K562 (cell line): ENCODE results near the gene VSIG2. TPM values are rescaled to one million over a fixed set of nuclear protein-coding genes. Genes with fewer than 3 reads are reported as not detected.

Experiments
- ATAC-seq: fragments of 200-7000 bp; cut with Tn5 transposase; 3 replicates; pipeline ENCODE4 v1.9.1; 2020; ENCODE audit warnings: moderate library complexity
- BruUV-seq: library from RNA; stranded (reverse); fragments of 400-500 nt; replicated peaks from 2 replicates; lab custom pipeline; 2021; lab: Mats Ljungman, UMichigan
- CTCF ChIA-PET: fragments of 300-600 bp; formaldehyde crosslinking; extraction: SDS; loops from one replicate; lab custom pipeline; 2021; ENCODE audit warnings: low intra/inter-chr PET ratio; lab: Yijun Ruan, JAX
- POLR2A ChIA-PET: fragments of 300-600, 350-650 bp; sonication (Branson Sonifier 250); formaldehyde crosslinking; extraction: SDS; loops from one replicate; lab custom pipeline; 2021; ENCODE audit warnings: antibody characterized with exemption, inconsistent platforms; lab: Yijun Ruan, JAX
- DNase-seq, 4 experiments: peaks; one replicate each; pipeline versions ENCODE4 v3.0.0 to v3.0.0-alpha.2; 2011 to 2018; ENCODE audit warnings: low spot score in 3 of 4, mixed read lengths in 3 of 4; ENCODE audit errors: extremely low read depth in 1 of 4
- FAIRE-seq: peaks from 2 replicates; lab custom pipeline; 2011; peaks lifted over from hg19 to GRCh38; lab: Jason Lieb, UNC
- H2AFZ ChIP-seq: 2 replicates; pipeline ENCODE4 v1.6.0; 2011; ENCODE audit warnings: low read depth, low read length, control low read depth, inconsistent platforms
- H3K27ac ChIP-seq: fragments of 200-600 bp; 3 replicates; pipeline ENCODE4 v1.8.0; 2011; ENCODE audit warnings: low read depth, mild to moderate bottlenecking, control low read depth, inconsistent platforms, low read length, moderate library complexity, mixed read lengths; ENCODE audit errors: extremely low read depth
- H3K27me3 ChIP-seq, 2 experiments: fragments of 300-600 bp in 1 of 2; 2 replicates in 1 of 2; 3 replicates in 1 of 2; pipeline versions ENCODE4 v1.6.0 to v1.8.0; 2011; ENCODE audit warnings: inconsistent platforms in 2 of 2, low read length in 2 of 2, mild to moderate bottlenecking in 1 of 2, mixed read lengths in 1 of 2, moderate library complexity in 1 of 2; ENCODE audit not compliant: control insufficient read depth in 2 of 2, insufficient read depth in 2 of 2
- H3K36me3 ChIP-seq: fragments of 300-600 bp; 3 replicates; pipeline ENCODE4 v1.8.0; 2011; ENCODE audit warnings: mild to moderate bottlenecking, low read length, inconsistent platforms; ENCODE audit not compliant: control insufficient read depth, insufficient read depth
- H3K4me1 ChIP-seq, 2 experiments: fragments of 200-600 bp in 1 of 2; replicated peaks in 1 of 2; 2 replicates in 1 of 2; 3 replicates in 1 of 2; pipeline versions ENCODE4 v1.5.1 to v1.8.0; 2011; ENCODE audit warnings: inconsistent platforms in 2 of 2, low read length in 2 of 2, mild to moderate bottlenecking in 1 of 2, mixed read lengths in 1 of 2, moderate library complexity in 1 of 2; ENCODE audit not compliant: control insufficient read depth in 2 of 2, insufficient read depth in 2 of 2
- H3K4me2 ChIP-seq: 2 replicates; pipeline ENCODE4 v1.6.1; 2011; ENCODE audit warnings: low read length, control low read depth, inconsistent platforms, mixed read lengths; ENCODE audit not compliant: insufficient read depth
- H3K4me3 ChIP-seq: fragments of 200-600 bp; sonication (generic), shearing (Covaris generic); 2 replicates; pipeline ENCODE4 v1.5.1; 2016; ENCODE audit warnings: control low read depth, inconsistent platforms
- H3K79me2 ChIP-seq: fragments of 200-600 bp; 3 replicates; pipeline ENCODE4 v1.8.0; 2011; ENCODE audit warnings: low read length, inconsistent platforms; ENCODE audit not compliant: control insufficient read depth, insufficient read depth
- H3K9ac ChIP-seq, 2 experiments: 2 replicates each; pipeline versions ENCODE4 v1.6.0 to v1.6.1; 2011; ENCODE audit warnings: low read depth in 2 of 2, low read length in 2 of 2, control low read depth in 1 of 2, inconsistent platforms in 1 of 2, mild to moderate bottlenecking in 1 of 2, mixed read lengths in 1 of 2; ENCODE audit not compliant: insufficient read depth in 1 of 2
- H3K9me1 ChIP-seq: one replicate; pipeline ENCODE4 v1.6.0; 2011; ENCODE audit warnings: inconsistent platforms, mild to moderate bottlenecking, low read length, moderate library complexity; ENCODE audit not compliant: control insufficient read depth, insufficient read depth
- H3K9me3 ChIP-seq: replicated peaks from 2 replicates; pipeline ENCODE4 v1.5.1; 2011; ENCODE audit warnings: low read depth, low read length, inconsistent platforms; ENCODE audit not compliant: control insufficient read depth, insufficient read depth
- H4K20me1 ChIP-seq: replicated peaks from 2 replicates; pipeline ENCODE4 v1.6.1; 2011; ENCODE audit warnings: low read length, inconsistent platforms, mixed read lengths; ENCODE audit not compliant: control insufficient read depth, insufficient read depth
- BMI1 ChIP-seq: fragments of 150-350 bp; IDR thresholded peaks from 2 replicates; pipeline ENCODE4 v1.6.1; 2014; ENCODE audit warnings: low read length
- ESRRA ChIP-seq: fragments of 450-650 bp; IDR thresholded peaks from 2 replicates; pipeline ENCODE4 v1.6.1; 2014; ENCODE audit warnings: low read depth, mild to moderate bottlenecking, moderate library complexity, borderline replicate concordance
- FOXJ3 ChIP-seq: sonication (generic); formaldehyde crosslinking; IDR thresholded peaks from 2 replicates; pipeline ENCODE4 v1.4.0; 2020; ENCODE audit warnings: mild to moderate bottlenecking, missing genetic modification reagents
- KAT2B ChIP-seq: IDR thresholded peaks from one replicate; pipeline ENCODE4 v1.6.1; 2012; ENCODE audit warnings: low read depth, mild to moderate bottlenecking, control low read depth, inconsistent platforms, low read length, moderate library complexity
- MTF1 ChIP-seq: fragments of 250-450 bp; sonication (Bioruptor Pico); IDR thresholded peaks from 2 replicates; pipeline ENCODE4 v1.9.0; 2021; ENCODE audit warnings: moderate library complexity, mild to moderate bottlenecking, inconsistent platforms, borderline replicate concordance
- PHTF2 ChIP-seq: fragments of 250-450 bp; sonication (Bioruptor Pico); IDR thresholded peaks from 2 replicates; pipeline ENCODE4 v1.5.0; 2021; ENCODE audit warnings: mild to moderate bottlenecking
- RB1 ChIP-seq: fragments of 450-650 bp; IDR thresholded peaks from 2 replicates; pipeline ENCODE4 v1.6.1; 2017; ENCODE audit warnings: low read depth, mild to moderate bottlenecking
- SMAD1 ChIP-seq: fragments of 150-350 bp; IDR thresholded peaks from 2 replicates; pipeline ENCODE4 v1.6.1; 2014; ENCODE audit warnings: low read length, low read depth; ENCODE audit not compliant: partially characterized antibody
- SMARCC2 ChIP-seq: fragments of 450-650 bp; IDR thresholded peaks from 2 replicates; pipeline ENCODE4 v1.6.1; 2017; ENCODE audit warnings: antibody characterized with exemption, moderate library complexity, mild to moderate bottlenecking, low read depth
- TRIM24 ChIP-seq, 2 experiments: fragments of 450-650 bp; IDR thresholded peaks; 2 replicates each; pipeline ENCODE4 v1.6.1; 2016
- YBX1 ChIP-seq: fragments of 450-650 bp; IDR thresholded peaks from 2 replicates; pipeline ENCODE4 v1.7.1; 2016; ENCODE audit warnings: mild to moderate bottlenecking
- WGBS: fragments of 100-300 bp; shearing (Covaris generic); methylation state at CpG from one replicate; pipeline ENCODE4 v1.1.6; 2016; ENCODE audit warnings: low coverage, mixed read lengths; ENCODE audit not compliant: insufficient coverage; ENCODE audit errors: missing lambda C conversion rate; 5-methylcytosine and 5-hydroxymethylcytosine counted together
- in situ Hi-C: fragments of 300-500 bp; cut with MboI; formaldehyde crosslinking; loops from 4 replicates; pipeline ENCODE4 v1.15.0; 2018; ENCODE audit warnings: inconsistent platforms, mixed read lengths
- intact Hi-C: fragments of 100-400 bp; cut with micrococcal nuclease; formaldehyde crosslinking; loops from 2 replicates; pipeline ENCODE4 v1.14.2; 2022
- polyA plus RNA-seq, 8 experiments: library from polyadenylated mRNA; depleted of rRNA in 4 of 8; stranded (reverse) in 5 of 8; unstranded in 3 of 8; fragments of >200 nt; fragmentation: Nextera tagmentation in 2 of 8; fragmentation: Illumina TruSeq in 1 of 8; extraction: Ambion mirVana in 2 of 8; extraction: Trizol in 1 of 8; gene quantifications; 2 replicates each; pipeline versions ENCODE4 v1.2.1 to v1.2.3, GENCODE V29; 2011 to 2014; ENCODE audit warnings: inconsistent platforms in 1 of 8, missing spikeins in 1 of 8
- total RNA-seq, 7 experiments: library from RNA; depleted of rRNA in 6 of 7; stranded (reverse); fragments of >200 nt in 6 of 7; fragmentation: Illumina TruSeq in 2 of 7; extraction: Trizol in 2 of 7; gene quantifications; 2 replicates each; pipeline versions ENCODE4 v1.2.1 to v1.2.3, GENCODE V29; 2011 to 2021; ENCODE audit warnings: low replicate concordance in 1 of 7
- TF ChIP-seq, protein P1 (sequence below): fragments of 250-450 bp; sonication (Bioruptor Pico); IDR thresholded peaks from 2 replicates; pipeline ENCODE4 v1.8.0; 2021; ENCODE audit warnings: borderline replicate concordance, mild to moderate bottlenecking, moderate library complexity; ENCODE audit not compliant: poor library complexity, severe bottlenecking
- TF ChIP-seq, protein P2 (sequence below): sonication (generic); formaldehyde crosslinking; IDR thresholded peaks from 2 replicates; pipeline ENCODE4 v1.8.1; 2022; ENCODE audit warnings: missing genetic modification reagents
- TF ChIP-seq, protein P3 (sequence below): fragments of 450-650 bp; IDR thresholded peaks from one replicate; pipeline ENCODE4 v1.6.1; 2018; ENCODE audit warnings: mild to moderate bottlenecking, moderate library complexity; ENCODE audit not compliant: partially characterized antibody
- TF ChIP-seq, protein P4 (sequence below): sonication (generic); formaldehyde crosslinking; IDR thresholded peaks from 2 replicates; pipeline ENCODE4 v1.8.1; 2023; ENCODE audit warnings: mild to moderate bottlenecking, missing genetic modification reagents

VSIG2 gene
- total and polyA plus RNA-seq, 9 of the 15 experiments (the other 6 are each of a cell fraction or from before 2014, with no cell fraction given): not detected

DNA sequence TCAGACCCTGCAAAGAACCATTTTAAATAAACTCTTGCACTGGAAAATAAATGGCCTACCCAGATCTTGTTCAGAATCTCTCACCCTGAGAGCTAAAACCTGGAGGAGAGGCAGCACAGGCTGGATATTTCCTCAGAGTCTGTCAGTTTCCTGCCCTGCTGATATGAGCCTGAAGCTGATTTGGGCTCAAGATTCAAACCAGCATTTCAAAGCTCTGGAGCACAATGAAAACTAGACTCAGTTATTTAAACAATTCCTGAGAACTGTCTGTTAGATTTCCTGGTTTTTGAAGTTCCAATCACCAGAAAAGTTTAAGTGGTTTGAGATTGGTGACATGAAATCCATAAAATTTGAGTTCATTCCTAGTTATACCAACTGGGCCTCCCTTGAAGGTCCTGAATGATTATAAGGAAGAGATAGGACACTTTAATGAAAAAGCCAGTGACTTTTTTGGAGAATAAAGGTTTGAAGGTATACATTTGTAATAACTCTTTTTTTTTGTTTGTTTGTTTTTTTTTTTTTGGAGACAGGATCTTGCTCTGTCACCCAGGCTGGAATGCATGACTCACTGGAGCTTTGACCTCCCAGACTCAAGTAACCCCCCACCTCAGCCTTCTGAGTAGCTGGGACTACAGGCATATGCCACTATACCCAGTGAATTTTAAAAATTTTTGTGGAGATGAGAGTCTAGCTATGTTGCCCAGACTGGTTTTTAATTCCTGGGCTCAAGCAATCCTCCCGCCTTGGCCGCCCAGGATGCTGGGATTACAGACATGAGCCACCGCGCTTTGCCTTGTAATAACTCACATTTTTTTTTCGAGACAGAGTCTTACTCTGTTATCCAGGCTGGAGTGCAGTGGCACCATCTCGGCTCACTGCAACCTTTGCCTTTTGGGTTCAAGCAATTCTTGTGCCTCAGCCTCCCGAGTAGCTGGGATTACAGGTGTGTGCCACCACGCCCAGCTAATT is 18.0 kb upstream of the VSIG2 start:
- WGBS: 92% methylated on average over 7 of the region's 8 CpGs
- Histone ChIP-seq H3K27ac (peak overlapping the region; percentile 52; the same call in 1 of the 3 replicates), H3K4me3 (no peak overlapping the region)
- TF ChIP-seq, protein P1, sequence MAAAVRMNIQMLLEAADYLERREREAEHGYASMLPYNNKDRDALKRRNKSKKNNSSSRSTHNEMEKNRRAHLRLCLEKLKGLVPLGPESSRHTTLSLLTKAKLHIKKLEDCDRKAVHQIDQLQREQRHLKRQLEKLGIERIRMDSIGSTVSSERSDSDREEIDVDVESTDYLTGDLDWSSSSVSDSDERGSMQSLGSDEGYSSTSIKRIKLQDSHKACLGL (CRISPR knock-in tag): no peak
- TF ChIP-seq YBX1: no peak
- TF ChIP-seq MTF1: no peak
- no peak for TF ChIP-seq KAT2B
- peak; percentile 51; the same call in 1 of the 2 replicates for TF ChIP-seq SMARCC2
- TF ChIP-seq SMAD1: no peak
- TF ChIP-seq, protein P2, sequence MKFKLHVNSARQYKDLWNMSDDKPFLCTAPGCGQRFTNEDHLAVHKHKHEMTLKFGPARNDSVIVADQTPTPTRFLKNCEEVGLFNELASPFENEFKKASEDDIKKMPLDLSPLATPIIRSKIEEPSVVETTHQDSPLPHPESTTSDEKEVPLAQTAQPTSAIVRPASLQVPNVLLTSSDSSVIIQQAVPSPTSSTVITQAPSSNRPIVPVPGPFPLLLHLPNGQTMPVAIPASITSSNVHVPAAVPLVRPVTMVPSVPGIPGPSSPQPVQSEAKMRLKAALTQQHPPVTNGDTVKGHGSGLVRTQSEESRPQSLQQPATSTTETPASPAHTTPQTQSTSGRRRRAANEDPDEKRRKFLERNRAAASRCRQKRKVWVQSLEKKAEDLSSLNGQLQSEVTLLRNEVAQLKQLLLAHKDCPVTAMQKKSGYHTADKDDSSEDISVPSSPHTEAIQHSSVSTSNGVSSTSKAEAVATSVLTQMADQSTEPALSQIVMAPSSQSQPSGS (CRISPR knock-in tag): no peak
- TF ChIP-seq, protein P3, sequence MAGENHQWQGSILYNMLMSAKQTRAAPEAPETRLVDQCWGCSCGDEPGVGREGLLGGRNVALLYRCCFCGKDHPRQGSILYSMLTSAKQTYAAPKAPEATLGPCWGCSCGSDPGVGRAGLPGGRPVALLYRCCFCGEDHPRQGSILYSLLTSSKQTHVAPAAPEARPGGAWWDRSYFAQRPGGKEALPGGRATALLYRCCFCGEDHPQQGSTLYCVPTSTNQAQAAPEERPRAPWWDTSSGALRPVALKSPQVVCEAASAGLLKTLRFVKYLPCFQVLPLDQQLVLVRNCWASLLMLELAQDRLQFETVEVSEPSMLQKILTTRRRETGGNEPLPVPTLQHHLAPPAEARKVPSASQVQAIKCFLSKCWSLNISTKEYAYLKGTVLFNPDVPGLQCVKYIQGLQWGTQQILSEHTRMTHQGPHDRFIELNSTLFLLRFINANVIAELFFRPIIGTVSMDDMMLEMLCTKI: no peak
- no peak for TF ChIP-seq PHTF2 (CRISPR knock-in tag)
- TF ChIP-seq RB1: no peak
- no peak for TF ChIP-seq BMI1
- no peak for TF ChIP-seq ESRRA
- TF ChIP-seq TRIM24 (IDR thresholded peaks at IDR 0.05): 0 out of 4 replicates have a peak, but pooled peaks of 1 of the 2 experiments have one; percentile 7
- TF ChIP-seq, protein P4, sequence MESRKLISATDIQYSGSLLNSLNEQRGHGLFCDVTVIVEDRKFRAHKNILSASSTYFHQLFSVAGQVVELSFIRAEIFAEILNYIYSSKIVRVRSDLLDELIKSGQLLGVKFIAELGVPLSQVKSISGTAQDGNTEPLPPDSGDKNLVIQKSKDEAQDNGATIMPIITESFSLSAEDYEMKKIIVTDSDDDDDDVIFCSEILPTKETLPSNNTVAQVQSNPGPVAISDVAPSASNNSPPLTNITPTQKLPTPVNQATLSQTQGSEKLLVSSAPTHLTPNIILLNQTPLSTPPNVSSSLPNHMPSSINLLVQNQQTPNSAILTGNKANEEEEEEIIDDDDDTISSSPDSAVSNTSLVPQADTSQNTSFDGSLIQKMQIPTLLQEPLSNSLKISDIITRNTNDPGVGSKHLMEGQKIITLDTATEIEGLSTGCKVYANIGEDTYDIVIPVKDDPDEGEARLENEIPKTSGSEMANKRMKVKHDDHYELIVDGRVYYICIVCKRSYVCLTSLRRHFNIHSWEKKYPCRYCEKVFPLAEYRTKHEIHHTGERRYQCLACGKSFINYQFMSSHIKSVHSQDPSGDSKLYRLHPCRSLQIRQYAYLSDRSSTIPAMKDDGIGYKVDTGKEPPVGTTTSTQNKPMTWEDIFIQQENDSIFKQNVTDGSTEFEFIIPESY (CRISPR knock-in tag): peak; percentile 72
- TF ChIP-seq FOXJ3 (CRISPR knock-in tag): no peak

More for the DNA sequence above, 18.0 kb upstream of the VSIG2 start:
- ATAC-seq (peak; percentile 75; the same call in 2 of the 3 replicates), DNase-seq (peak in 1 of 4 experiments; percentile 50), FAIRE-seq (peak; percentile 73)
- peaks cover 0 to 6% of the 10 kb centered on the region in 2 experiments; a peak in 1 of 5 replicates for H3K4me1 ChIP-seq
- H3K9ac ChIP-seq: no peak overlapping the region
- no TSS peak for BruUV-seq
- peaks cover 3% of the 10 kb centered on the region; the same call in 1 of the 3 replicates for H3K36me3 ChIP-seq
- H3K9me3 ChIP-seq: no peaks in the 10 kb centered on the region
- no peaks in the 10 kb centered on the region for H3K79me2 ChIP-seq
- no peak overlapping the region for H2AFZ ChIP-seq
- no peak overlapping the region for H3K4me2 ChIP-seq
- POLR2A ChIA-PET: interaction anchor here (0.5 kb wide), 1 partner anchor 25 kb away, joined by 3 read pairs; no protein-coding TSS in a partner anchor
- H3K9me1 ChIP-seq: no peaks in the 10 kb centered on the region
- intact Hi-C loops: loop anchor here (10.0 kb wide), 1 partner anchor 355 kb away; no protein-coding TSS in a partner anchor
- CTCF ChIA-PET: interaction anchor here (0.7 to 1.1 kb wide), 3 partner anchors 15 to 101 kb away, joined by 3 to 5 read pairs (median 3); no protein-coding TSS in a partner anchor
- in situ Hi-C loops: loop anchor here (10.0 kb wide), 2 partner anchors 95 to 355 kb away; partner anchors contain the start of genes SIAE and SPA17
- no peaks in the 10 kb centered on the region for H4K20me1 ChIP-seq
- H3K27me3 ChIP-seq: no peaks in the 10 kb centered on the region
